Smooth muscle cell of the brain vasculature (primary cell): ENCODE data around the gene BRF1.
"Not testable (repeated sequence)": the region's sequence is repeated elsewhere in the genome, so short reads cannot be mapped to it uniquely, and the experiment has no call there.

ENCODE experiments used
- DNase-seq: peaks from one replicate; pipeline ENCODE4 v3.0.0-alpha.2; 2012; ENCODE audit warnings: low read depth, low spot score

Gene BRF1

DNA sequence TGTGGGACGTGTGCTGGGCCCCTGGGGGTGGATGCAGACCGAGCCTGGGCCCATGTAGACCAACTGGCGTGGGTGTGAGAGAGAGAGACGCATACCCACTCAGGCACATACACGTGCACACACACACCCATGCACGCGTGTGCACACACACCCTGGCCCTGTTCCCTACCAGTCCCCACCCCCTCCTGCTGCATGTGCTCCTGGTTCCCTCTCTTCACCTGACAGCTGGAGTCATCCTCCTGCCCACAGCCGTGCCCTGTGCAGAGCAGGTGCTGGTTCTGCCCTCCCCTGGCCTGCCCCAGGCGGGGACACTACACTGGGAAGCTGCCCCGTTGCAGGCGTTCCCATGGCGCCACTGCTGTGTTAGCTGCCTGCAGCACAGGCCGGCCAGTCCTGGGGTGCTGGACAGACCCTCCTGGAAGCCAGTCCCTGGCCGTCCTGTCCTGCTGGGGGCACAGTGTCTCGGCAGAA is 32.3 kb upstream of the BRF1 start:
- DNase-seq: no peak

DNA sequence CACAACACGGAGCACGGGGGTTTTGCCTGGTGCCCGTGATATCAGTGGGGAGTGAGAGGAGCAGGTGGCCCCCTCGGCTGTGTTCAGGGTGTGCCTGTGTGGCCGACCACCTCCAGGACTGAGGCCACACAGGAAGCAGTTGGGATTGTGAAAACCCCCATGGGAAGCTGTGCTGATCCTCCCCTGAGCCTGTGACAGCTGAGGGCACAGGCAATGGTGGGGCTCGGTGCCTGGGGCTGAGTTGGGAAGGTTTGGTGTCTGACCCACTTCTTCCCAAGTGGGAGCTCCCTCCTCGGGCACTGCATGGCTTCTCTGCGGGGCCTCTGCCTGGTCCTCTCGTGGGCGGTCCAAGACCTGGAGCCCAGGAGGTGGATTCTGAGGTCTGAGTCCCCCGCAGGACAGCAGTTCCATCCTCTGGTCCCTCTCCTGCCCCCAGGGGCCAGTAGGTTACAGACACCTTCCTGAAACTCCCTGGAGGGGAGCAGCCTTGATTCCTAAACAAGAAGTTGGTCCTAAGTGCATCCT is 31.6 kb upstream of the BRF1 start:
- no peak for DNase-seq

DNA sequence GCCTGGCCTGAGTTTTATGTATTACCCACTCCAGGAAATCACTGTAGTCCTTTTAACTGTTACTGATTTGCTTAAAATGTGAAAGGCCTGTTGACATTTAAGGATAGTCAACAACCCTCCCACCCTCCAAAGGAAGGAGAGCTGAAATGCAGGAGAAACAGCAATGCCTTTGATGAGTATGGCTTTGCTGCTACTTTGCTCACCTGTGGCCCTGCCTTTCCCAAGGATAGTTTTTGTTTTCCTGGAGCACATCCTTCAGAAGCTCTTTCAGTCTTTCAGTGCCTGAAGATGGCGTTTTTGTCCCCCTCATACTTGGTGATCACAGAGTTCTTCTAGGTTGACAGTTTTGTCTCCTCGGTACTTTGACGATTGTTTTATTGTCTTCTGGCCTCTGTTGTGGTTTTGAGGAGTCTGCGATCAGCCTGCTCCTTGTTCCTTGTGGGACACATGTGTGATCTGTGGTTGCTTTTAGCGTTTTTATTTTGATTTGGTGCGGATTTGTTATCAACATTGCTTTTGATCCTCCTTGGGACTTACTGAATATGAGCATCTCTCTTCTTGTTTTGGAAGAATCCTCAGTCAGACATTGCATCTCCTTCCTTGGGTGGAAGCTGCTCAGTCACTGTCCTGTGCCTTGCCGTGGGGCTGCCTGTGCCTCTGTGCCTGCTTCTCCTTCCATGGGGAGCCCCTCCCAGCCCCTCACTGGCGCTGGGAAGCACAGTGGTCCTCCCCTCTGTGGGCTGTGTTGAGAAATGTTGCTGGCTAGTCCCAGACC is 31.0 kb upstream of the BRF1 start:
- no peak for DNase-seq

DNA sequence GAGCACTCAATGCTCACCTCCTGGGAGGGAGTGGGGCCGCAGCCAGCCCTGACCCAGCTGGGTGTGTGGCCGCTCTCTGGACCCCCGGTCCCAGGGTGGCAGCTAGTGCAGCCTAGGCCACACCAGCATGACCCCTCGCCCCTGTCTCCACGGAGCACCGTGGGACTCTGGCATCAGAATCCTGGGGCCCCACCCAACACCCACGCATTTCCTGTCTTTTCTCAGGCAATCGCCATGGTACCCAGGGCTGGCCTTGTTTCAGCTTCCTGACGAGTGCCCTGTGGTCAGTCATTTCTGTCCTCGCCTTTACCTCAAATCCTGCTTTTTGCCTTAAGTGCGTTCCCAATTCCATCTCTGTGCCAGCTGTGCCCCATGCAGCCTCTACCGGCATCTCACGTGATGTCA is 29.7 kb upstream of the BRF1 start:
- DNase-seq: no peak

DNA sequence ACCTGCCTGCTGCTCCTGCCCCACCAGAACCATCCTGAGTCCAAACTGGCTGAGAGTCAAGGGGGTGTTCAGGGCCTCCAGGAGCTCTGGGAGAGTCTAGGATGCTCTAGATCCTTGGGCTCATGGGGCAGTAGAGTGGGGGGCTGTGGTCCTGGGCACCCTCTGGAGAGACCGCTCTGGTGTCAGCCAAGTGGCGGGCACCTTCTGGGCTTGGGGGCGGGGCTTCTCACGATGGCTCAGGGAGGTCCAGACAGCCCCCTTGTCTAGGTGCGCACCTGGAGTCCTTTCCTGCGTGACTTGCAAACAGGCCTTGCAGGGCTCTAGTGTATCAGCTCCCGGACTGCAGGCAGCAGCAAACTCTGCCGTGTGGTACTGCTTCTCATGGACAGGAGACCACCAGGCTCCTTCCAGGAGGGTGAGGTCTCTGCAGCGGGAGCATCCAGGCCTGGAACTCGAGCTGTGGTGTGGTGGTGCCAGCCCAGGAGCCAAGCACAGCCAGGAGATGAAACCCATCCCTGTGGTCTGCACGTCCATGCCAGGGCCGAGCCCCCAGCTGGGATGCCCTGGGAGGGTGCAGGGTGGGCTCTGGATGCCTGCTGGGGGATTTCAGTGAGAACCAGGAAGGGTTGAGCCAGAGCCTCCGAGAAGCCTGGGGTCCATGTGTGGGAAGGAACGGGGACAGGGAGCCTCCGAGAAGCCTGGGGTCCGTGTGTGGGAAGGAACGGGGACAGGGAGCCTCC is 28.8 kb upstream of the BRF1 start:
- no peak for DNase-seq

DNA sequence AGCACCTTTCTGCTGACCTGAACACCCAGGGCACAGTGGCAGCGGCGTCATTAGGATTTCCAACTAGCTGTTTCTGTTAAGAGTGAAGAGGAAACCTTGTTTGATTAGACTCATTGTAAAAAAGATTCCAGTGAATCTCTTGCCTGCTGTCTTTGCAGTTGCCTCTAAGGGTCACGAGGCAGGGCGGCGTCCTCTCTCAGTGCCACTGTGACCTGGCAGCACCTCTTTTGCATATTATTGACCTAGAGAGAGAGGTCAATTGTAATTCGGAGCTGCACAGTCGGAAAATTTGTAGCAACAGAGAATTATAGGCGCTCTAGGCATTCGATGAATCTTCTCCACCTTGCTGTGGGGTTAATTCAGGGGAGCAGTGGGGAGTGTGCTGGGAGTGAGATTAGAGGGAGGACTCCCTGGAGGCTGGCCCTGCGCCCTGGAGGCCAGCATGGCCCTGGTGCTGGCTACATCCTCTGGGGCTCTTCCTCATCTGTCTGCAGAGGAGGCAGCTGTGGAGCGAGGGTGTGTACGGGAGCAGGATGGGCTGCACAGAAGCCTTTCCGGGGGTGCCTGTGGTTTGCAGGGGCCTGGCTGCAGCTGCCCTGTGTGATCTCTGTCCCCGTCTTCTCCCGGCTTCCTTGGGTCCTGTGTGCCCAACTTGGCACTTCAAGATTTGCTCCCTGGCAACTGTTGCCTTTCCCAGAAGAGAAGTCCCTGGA is 28.0 kb upstream of the BRF1 start:
- no peak for DNase-seq

DNA sequence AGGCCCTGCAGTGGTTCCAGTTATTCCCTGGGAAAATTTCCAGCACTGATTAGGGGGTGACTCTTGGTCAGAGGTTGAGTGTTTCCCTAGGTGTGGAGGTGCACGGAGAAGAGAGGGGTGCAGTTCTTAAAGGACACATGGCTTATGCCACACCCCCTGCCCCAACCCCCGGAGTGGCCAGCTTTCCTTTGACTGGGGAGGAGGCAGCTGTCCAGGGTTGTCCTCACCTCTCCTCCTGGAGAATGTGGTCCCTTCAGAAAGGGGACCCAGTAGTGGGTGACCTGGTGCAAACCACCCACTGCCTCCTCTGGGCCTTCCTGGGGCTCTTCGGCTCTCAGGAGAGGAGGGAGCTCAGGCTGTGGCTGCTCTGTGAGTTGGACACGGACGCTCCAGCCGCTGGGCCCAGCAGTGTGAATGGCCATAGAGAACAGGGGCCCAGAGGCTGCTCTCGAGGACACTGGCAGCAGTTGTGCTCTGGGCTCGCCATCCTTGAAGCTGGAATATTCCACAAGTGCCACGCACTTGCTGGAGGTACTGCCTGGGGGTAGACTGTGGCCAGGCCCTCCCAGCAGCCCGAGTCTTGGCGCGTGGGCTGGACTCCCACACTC is 27.4 kb upstream of the BRF1 start:
- no peak for DNase-seq

DNA sequence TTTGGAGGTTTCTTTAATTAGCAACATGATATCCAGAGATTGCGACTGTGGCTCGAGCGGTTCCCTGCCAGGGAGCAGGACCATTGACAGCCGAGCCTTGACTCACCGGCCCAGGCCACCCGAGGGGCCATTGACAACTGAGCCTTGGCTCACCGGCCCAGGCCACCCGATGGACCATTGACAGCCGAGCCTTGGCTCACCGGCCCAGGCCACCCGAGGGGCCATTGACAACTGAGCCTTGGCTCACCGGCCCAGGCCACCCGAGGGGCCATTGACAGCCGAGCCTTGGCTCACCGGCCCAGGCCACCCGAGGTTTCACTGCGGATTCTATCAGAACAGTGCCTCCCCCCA is 26.9 kb upstream of the BRF1 start:
- not testable (repeated sequence) for DNase-seq

DNA sequence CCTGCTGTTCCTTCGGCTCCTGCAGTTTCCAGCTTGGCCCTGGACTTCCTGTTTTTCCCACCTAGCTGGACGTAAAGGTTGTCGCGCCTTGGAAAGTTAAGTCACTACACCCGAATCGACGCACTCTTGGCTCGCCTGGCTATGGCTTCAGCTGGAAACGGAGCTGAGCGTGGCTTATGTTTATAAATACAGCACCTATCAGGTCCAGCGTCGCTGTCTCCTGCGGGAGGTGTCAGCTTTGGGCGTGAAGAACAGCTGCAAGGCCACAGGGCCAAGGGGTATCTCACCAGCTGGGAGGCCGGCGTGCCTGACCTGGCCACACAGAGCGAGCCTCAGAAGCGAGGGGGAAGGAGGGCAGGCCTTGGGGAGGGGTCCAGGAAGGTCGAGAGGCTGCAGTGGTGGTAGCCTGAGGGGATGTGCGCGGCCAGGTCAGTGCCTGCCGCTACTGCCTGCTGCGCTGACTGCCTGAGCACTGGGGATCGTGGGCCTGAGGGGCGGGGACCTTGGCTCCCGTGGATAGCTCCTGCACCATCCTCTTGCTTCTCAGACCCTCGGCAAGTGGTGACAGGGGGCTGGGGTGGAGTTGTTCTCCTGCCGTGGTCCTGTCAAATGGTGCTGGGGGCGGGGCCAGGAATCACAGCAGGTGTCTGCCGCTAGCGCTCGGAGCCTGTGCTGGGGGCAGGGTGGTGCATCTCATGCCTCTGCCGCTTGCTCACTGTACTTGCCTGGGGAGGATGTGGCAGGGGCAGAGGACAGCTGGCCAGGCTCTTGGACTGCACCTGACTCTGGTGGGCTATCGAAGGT is 26.3 kb upstream of the BRF1 start:
- DNase-seq: no peak

DNA sequence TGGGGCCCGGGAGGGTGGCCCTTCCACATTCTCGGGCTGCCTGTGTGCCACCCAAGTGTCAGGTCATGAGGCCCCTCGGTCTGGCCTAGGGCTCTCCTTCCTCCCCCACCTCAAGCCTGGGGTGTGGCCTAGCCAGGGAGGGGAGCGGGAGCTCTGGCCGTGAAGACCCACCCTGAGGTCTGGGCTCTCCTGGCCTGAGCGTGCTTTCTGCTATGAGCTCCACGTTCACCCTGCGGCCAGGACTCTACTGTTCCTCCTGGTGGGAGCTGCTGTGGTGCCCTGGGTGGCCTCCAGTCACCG is 25.7 kb upstream of the BRF1 start:
- DNase-seq: no peak

DNA sequence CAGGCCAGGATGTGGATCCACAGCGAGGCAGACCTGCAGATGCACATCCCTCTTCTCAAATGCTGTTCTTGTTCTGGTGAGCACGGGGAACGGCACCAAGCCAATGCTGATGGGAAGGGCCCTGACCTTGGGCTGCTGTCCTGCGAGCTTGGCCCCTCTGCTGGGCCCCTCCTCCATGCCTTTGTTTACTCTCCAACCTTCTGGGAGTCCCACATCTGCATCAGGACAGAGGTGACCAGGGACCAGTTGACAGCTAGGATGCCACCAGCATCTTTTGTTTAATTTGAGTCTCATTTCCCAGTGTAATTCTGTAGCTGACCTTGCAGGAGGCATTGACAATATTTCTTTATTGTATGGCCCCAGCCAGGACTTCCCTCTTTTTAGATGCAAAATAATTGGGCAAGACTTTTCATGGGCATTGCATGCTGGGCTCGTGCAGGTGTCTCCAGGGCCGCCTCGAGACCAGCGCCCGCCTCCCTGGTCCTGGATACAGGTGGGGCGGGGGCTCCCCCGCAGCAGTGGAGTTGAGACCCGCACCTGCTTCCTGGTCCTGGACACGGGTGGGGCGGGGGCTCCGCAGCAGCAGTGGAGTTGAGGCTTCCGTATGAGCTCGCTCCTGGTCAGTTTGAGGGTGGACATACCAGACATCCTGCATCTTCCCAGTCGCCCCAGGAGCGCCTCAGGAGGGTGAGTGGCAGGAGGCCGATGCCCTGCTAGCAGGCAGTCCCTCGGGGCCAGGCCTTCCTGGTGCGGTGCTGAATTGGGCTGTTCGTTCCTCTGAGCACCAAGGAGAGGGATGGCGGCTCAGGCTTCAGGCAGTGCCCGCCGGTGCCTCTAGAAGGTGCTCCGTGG is 25.1 kb upstream of the BRF1 start:
- DNase-seq: no peak

DNA sequence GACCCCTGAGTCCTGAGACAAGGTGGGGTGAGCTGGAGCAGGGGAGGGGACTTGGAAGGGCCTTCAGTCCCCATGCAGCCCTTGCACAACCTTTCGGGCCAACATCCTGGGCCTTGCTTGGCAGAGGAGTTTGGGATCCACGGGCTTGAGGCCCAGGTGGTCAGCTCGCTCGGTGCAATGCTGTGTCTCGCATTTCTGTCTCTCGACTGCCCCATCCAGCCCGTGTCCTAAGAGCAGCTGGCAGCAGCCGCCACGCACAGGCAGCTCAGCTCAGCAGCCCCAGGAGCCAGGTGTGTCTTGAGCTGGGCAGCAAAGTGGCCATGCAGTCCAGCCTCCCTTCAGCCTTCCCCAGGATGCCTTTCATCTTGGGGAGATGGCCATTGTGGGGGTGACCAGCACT is 24.5 kb upstream of the BRF1 start:
- no peak for DNase-seq

DNA sequence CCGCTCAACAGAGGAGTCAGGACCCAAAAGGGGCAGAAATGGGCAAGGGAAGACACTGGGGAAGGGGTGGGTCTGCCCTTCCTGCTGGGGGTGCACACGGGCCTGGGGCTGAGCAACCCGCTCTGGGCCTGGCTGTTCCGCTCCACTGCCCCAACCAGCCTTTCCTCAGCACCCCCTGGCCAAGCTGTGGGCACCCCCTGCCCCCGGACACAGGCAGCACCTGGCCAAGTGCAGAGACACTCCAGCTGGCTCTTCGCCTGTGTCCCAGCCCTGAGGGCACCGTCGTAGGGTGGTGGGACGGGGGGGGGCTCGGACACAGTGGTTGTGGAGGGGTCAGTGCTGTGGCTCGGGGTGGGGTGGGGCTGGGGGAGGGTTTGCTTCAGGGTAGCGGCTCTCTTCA is 24.1 kb upstream of the BRF1 start:
- no peak for DNase-seq

DNA sequence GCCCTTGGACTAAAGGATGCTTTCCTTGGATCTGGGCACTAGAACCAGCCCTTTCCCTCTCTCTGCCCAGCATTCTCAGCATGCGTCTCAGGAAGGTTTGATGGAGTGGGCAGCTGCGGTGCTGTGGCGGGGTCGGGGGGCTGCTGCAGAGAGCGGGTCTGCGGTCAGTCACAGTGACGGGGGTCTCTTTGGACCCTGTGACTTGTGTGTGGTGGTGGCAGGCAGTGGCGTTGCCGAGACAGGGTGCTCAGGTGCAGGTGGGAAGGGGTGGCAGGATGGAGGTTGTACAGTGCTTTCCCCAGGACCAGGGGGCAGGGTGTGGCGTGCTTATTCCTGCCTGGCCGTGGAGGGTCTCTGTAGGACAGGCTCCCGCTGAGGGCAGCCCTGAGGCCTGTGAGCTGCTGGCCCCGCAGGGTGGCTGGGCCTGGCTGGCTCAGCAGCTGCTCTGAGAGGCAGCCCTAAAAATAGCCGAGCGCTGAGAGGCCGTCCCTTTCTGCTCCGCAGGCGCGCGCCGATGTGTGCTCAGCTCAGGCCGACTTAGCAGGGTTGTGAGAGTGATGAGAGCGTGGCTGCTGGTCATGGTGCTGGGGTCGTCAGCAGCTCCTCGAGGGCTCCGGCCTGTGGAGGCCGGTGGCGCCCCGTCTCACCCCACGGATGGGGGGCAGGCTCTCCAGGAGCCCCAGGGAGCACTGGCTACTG is 23.4 kb upstream of the BRF1 start:
- DNase-seq: no peak

DNA sequence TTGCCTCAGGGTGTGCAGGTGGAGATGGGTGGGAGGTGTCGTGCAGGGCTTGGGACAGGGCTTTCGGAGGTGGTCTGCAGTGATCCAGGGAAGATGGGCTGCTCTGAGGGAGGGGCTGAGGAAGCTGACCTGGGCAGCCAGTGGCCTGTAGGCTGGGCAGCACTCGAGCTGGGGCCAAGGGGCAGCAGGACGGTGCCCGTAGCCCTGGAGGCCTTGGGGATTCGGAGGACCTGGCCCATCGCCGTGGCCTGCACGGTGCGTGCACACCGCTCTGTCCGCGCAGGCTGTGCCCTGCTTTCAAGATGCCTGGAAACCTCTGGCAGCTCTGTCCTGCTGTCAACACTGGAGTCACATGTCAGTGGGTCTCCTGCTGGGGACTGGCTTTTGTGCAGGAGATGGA is 22.9 kb upstream of the BRF1 start:
- no peak for DNase-seq

DNA sequence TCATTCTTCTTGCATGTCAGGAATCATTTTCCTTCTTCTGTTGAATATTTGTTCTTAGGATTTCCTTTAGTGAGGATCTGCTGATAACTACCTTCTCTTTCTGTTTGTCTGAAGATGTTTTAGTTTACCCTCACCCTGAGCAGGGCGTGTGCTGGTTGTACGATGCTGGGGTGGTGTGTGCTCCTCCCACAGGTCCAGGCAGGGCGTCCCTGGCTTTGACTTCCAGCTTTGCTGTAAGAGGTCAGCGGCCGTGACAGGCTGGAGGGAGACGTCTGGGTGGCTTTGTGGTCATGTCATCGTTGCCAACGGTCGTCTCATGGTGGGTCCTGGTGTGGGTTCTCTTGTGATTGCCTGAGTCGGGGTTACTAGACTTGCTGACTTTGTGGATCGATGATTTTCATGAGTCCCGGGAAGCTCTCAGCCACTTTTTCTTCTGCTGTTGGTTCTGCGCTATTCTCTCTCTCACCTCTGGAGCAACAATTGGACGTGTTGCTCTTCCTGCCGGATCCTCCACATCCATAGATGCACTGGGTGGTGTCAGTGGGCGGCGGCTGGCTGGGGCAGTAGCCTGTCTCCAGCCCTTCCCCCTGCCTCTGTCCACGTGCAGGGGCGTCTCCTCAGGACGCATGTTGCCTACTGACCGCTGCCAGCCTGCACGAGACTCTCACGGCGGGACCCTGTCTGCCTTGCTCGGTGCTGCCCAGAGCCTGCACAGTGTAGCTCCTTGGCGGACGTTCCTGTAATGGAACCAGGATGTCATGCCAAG is 22.2 kb upstream of the BRF1 start:
- DNase-seq: no peak

DNA sequence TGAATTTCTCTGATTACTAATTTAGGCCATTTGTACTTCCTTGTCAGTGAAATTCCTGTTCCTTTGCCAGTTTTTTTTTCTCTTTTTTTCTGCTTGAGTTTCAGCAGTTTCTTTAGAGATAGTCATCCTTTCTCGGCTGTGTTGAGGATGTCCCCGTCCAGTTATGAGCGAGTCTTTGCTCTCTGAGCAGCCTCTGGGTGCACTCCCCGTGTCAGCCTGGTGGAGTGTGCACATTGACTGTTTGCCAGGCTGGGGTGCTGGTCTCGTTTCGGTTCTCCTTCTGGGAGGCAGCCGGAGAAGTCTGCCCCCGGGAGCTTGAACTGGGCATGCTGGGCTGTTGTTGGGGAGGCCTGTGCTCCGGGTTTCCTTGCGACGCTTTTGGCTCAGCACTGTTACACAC is 16.7 kb upstream of the BRF1 start:
- DNase-seq: no peak

DNA sequence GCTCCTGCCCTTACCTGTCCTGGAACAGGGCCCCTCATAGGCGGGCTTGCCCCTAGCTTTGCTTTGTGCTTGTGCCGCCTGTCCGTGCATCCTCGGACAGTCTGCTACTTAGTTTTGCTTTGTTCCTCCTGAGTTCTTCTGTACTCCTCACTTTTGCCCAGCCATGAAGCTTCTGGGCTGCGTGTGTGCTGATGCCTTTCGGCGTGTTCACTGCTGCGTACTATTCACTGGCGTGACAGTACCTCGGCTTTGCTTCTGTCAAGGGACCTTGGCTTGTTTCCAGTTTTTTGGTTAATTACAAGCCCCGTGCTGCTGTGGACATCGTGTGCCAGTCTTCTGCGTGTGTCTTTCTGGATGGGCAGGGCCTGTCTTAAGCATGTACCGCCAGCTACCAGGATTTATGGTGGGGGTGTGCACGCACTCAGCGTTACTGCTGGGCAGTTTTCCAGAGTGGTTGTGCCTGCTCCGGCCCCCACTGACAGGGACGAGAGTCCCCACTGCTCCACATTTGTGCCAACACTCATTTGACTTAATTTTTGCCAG is 16.2 kb upstream of the BRF1 start:
- no peak for DNase-seq

DNA sequence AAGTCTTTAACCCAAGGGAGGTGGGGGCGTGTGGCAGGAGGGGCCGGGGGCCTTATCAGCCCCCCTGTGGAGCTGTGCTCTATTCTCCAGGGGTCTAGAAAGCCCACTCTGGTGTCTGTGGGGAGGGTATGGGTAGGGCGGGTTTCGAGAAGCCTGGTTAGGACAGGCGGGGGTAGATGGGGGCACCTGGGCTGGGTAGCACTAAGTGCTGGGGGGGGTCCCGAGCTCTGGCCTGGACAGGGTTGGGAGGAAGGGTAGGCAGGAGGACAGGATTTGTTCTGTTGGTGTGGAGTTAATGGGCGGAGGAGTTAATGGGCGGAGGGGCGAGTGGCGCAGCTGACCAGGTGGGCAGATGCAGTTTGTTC is 15.8 kb upstream of the BRF1 start:
- no peak for DNase-seq
